ENCODE measurements around the gene SP2. TPM values are rescaled to one million over a fixed set of nuclear protein-coding genes. Genes with fewer than 3 reads are reported as not detected.

SP2 gene
- total RNA-seq, 1 experiment from 2014 or later: 1.2 TPM

DNA sequence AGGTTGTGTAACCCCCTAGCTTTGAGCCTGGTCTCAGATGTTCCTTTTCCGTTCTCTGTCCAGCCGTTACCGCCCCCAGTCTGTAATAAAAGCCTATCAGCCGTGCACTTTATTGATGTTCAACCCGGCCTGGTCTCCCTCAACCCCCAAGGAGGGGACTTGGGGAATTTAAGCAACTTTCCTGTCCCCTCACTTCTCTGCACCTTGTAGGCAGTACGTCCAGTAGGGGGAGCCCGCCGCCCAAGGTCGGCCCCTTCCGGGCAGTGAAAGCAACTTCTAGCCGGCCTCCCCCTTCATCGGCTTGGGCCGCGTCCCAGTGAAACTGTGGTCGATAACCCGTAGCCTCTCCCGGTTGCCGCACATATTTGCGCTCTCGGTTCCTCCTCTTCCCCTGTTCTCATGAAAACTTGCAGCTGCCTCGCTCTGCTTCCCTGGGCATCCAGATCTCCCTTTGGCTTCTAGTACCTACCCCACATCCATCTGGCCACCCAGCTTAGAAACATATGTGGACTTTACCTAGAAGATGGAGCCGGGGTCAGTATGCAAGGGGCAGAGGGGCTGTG, 53.2 kb downstream of the SP2 start:
- DNase-seq (ENCODE audit: low spot score): peak; percentile 66

GRCh38 chr17:47949946-47950345, 53.9 kb downstream of the SP2 start:
- no peak for DNase-seq (ENCODE audit: low spot score)

- no peak for DNase-seq (ENCODE audit: low spot score)
Observed at GRCh38 chr17:47950448-47950847, 54.4 kb downstream of the SP2 start.

DNA sequence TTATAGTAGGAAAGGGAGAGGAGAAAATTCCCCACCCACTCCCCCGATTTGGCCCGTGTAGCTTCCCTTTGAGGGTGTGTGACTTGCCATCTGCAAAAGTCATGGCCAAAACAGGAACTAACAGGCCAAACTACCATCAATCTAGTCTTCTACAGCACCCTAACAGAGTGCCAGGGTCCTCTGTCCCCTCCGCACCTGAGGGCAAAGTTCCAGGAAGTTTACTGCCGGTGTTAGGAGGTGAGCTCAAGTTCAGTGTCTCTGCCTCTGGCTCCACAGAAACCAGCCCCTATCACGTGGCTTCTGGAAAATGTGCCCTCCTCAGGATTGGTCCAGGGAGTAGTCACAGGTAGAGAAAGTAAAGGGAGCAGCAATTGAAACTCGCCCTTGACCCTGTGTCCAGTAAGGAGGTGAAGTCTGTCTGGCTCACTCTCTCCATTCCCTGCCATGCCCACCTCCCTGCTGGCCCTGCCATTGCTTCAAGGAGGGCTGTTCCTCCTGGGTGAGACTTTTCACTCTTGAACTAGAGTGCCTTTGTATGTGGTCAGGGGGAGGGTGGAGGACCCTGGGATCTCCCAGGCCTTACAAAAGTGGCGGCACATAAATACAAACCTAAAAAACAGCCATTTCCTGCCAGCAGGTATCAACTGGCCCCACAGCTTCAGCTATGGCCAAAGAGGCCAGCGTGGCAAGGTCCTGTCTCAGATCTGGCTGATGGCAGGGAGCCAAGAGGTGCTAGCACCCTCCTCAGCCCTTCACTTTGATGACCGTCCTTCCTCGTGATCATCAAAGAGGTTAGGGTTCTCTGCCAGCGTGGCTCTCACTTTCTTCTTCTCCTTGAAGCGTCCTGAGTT, 56.4 kb downstream of the SP2 start:
- DNase-seq (ENCODE audit: low spot score): no peak

DNA sequence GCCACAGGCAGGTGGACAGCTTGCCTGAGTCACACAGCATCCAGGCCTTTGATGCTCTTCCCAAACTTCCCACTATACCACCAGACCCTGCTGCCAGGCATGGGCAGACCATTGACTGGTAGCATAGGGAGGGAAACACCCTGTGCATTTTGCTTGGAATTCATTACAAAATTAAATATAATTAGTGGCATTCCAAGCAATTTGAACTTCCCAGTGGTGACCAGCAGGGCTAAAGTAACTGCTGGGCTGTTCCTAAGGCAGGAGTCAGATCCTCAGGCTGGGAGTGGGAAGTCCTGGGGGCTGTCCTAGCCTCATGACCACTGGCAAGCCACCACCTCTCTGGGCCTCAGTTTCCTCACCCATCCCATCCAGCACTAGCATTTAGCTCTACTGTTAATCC, 57.9 kb downstream of the SP2 start:
- DNase-seq (ENCODE audit: low spot score): no peak

DNA sequence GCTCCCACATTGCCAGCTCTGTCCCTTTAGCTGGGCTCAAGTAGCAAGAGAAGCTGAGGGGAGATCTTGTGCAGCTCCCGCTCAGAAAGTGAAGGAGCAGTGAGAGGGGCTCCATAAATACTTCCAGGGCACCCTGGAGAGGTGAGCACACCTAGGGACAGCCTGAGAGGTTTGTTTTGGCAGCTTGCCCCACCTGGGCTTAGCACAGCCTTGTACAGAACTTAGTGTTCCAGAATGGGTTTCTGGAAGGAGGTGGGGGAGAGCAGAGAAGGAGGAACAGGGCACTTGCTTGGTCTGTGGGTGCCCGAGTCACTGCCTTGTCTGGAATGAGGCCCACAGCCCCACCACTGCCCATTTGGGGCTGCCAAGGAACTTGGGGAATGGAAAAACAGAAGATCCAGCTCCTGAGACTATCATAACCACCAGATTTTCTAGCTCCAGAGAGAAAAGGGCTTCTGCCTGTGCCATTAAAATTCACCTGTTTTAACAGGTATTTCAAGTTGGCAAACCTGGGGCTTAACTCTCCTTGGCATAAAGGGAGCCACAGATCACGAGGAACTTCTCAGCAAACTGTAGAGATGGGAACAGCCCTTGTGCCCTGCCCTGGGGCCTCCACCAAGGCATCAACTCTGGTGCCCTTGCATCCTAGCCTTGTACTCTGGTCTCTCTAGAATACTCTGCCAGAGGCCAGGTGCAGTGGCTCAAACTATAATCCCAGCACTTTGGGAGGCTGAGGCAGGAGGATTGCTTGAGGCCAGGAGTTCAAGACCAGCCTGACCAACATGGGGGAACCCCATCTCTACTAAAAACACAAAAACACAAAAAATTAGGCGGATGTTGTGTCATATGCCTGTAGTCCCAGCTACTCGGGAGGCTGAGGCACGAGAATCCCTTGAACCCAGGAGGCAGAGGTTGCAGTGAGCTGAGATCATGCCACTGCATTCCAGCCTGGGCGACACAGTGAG, 59.7 kb downstream of the SP2 start:
- DNase-seq (ENCODE audit: low spot score): no peak

GRCh38 chr17:47956791-47957590, 61.0 kb downstream of the SP2 start:
- no peak for DNase-seq (ENCODE audit: low spot score)

DNA sequence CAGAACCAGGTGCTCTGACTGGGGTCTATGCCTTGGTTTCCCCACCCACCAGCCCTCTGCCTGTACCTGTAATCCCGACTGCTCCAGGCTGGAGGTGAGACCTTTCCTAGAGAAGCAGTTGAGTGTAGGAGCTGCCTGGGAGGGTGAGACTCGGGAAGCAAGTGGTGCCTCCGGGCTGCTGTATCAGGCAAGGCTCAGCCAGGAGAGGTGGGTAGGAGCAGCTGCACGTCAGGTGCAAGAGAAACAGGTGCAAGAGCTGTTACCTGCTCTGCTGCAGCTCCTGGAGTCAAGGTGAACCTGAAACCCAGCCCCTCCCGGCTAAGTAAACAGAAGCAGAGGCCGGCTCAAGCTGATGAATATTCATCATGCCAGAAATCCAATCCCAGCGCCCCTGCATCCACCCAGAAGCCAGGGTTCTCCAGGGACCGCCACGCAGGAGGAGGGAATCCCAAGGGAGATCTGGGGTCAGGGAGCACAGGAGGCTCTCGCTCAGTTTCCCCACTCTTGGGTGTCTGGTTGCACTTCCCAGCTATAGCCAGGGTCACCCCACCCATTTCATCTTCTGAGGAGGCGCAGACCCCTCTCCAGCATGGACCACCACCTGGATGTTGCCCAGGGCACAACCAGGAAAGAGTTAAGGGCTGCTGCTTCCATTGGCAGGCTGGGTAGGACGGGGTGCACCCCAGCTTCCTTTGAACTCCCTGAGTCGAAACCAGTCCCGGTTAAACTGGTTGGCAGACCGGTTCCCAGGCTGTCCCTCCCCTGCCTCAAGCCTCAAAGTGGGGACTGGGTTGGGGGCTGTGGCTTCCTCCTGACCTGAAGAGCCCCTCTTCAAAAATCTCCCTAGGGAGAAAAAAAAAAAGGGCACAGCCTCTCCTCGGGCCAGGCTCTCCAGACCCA, 61.8 kb downstream of the SP2 start, which contains the start of gene PRR15L:
Gene PRR15L, minus strand, starts transcription at position 293 of the 900 bp plus-strand sequence. CDS start 4,649 bp downstream, outside the sequence.
- no peak for DNase-seq (ENCODE audit: low spot score)

DNA sequence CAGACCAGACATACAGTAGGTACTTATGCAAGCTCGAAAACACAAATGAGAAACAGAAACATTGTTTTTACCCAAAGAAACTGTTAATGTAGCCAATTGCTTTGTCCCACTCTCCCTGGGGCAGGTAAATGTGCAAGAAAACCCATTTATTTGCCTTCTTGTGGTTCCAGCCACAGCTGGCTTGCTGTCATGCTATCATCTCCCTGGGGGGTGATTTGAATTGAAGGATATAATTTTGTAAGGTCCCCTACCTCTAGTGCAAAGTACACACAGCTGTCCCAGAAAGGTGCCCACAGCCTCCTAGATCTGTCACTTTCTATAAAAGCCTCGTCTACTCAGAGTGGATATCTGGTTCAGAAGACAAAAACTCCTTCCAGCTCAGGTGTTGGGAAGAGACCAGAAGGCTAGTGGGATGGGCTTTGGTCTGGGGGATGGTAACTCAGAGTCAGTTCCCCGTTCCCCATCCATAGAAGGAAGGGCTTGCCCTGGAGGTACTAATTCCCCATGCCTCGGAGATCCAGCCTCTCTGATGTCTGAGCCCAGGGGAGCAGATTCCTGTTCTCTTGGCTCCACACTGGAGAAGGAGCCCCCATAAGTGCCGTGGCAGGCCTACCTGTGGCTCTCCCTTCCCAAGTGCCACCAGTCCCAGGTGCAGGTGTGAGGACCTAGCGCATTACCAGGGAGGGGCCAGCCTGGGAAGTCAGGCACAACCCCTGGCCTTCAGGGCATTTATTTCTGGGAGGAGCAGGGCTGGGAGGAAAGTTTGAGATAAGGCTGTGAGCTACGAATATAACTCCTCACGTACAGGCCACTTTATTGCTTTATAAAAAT, 64.0 kb downstream of the SP2 start:
- DNase-seq (ENCODE audit: low spot score): no peak

DNA sequence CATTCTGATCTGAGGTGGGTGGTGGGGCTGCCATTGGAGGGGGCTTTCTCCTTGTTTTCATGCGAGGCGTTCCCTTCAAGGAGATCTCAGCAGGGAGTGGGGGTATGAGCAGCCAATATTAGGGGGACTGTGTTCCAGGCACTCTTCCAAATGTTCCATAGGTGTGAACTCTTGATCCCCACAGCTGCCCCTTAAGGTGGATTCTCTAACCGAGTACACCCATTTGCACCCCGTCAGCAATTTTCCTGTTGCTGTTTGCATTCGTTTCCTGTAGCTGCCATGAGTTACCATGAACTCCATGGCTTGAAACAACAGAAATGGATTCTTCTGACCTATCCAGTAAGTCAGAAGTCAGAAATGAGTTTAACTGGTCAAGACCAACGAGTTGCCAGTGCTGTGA, 65.4 kb downstream of the SP2 start:
- DNase-seq (ENCODE audit: low spot score): no peak

DNA sequence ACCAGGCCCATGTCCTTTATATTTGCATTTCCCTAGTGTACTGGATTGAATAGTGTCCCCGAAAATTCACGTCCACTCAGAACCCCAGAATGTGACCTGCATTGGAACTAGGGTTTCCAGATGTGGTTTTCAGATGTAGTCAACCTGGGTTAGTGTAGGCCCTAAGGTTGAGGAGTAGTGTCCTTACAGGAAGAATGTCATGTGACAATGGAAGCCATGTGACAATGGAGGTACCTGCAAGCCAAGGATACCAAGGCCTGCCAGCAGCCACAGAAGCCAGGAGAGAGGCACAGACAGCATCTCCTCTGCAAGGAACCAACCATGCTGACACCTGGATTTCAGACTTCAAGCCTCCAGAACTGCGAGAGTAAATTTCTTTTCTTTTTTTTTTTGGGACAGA, 66.9 kb downstream of the SP2 start:
- DNase-seq (ENCODE audit: low spot score): no peak

DNA sequence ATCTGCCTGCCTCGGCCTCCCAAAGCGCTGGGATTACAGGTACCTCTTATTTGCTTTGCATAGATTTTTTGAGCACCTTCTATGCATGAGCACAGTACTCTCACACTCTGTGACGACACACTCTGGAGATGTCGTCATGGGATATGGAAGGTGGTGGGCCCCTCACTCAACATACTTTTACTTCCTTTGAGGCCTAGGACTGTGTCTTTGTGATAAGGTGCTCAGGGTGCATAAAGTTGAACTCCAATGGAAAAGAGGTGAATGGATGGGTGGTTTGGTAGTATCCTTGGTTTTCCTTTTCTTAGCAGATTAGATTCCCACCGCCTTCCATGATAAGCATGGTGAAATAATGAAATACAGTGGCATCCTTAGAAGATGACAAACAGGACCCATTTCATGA, 68.8 kb downstream of the SP2 start:
- DNase-seq (ENCODE audit: low spot score): no peak

GRCh38 chr17:47966079-47966519, 70.1 kb downstream of the SP2 start:
- no peak for DNase-seq (ENCODE audit: low spot score)

- DNase-seq (ENCODE audit: low spot score): peak; percentile 83
Observed at GRCh38 chr17:47967607-47968252, 71.7 kb downstream of the SP2 start.

DNA sequence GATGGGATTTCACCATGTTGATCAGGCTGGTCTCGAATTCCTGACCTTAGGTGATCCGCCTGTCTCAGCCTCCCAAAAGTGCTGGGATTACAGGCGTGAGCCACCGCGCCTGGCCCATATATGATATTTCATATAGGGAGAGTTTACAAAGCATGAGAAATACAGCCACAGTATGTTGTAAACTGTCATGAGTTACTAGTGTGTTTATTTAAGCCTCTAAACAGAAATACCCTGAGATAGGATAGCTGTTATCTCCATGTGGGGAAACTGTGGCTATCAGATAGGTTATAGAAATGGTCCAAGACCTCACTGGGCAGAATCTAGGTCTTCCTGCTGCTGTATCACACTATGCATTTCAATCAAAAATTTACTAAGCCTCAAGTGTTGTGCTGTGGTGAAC, 72.8 kb downstream of the SP2 start:
- DNase-seq (ENCODE audit: low spot score): no peak

- no peak for DNase-seq (ENCODE audit: low spot score)
Observed at GRCh38 chr17:47969930-47970724, 74.1 kb downstream of the SP2 start.

DNA sequence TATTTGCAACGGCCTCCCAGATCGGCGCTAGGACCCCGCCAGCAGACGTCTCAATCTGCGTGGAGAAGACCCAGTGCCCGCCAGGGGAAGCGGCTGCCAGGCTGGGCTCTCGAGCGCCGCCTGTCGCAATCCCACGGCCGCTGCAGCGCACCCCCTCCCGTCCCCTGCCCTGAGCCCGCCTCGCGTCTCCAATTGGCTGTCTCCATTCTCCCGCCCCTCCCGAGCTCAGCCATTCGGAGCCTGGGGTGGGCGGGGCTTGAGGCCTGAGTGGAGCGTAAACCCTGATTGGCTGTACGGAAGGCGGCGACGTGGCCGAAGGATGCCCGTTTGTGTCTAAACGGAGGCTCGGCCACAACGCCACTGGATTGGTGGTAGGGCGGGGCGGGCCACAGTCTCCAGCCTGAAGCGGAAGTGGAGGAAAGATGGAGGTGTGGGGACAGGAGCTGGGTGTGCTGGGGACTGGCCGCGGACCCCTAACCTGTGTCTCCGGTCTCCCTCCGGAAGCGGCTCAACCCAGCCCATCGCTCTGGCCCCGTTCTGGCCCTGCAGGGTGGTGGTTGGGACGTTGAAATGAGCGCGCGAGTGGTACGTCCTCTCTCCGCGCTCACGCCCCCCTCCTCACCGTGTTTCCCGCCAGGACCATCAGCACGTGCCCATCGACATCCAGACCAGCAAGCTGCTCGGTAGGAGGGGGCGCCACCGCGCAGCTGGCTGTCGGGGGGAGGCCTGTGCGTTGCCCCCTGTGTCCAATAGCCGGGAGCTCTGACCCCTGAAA, 74.9 kb downstream of the SP2 start, which contains the start of gene CDK5RAP3:
Gene CDK5RAP3, plus strand, starts transcription at position 389 of the 775 bp plus-strand sequence. Its CDS starts 34 bp downstream, at position 423.
- peak; percentile 99 for DNase-seq (ENCODE audit: low spot score)

All from A172 (cell line).